ENCODE measurements around the gene C4orf50. TPM values are rescaled to one million over a fixed set of nuclear protein-coding genes. Genes with fewer than 3 reads are reported as not detected.

The C4orf50 gene
- under 1 TPM in 2 of 4 donors, not detected in 2; 0.04 to 0.49 TPM for polyA plus RNA-seq
- long read RNA-seq, donor 1 = 0 reads
- long read RNA-seq, donor 2 = 0 reads
- long read RNA-seq, donor 3 = 0 reads
- long read RNA-seq, donor 4 = 0 reads
- long read RNA-seq, donor 5 = 0 reads
- long read RNA-seq, donor 6 = 0 reads
- long read RNA-seq, donor 7 = 0 reads
- long read RNA-seq, donor 8 = 0 reads
- long read RNA-seq, donor 9 = 0 reads
- long read RNA-seq, donor 10 = 0 reads

DNA sequence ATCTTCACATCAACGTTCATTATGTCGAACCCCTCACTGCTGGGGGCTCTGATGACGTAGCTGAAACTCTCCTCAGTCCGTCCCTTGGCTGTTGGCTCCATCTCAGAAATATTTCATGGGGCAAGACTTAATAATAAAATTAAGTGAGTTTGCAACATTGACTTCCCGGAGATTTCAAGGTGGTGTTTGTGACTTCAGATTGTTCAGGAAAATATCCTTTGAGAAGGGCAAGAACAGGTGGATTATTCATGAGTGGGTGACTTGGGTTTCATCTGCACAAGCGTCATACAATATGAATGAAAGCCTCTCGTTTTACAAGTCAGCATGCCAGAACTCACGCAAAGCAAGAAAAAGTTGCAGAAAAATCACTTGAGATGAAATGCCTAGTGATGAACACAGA lies at the start of gene C4orf50:
TSS of gene C4orf50 (minus strand) at position 101 of the 400 bp plus-strand sequence.
- no peaks in the 10 kb centered on the region for H3K4me1 ChIP-seq (ENCODE audit: control insufficient read depth in 3 of 3, insufficient read depth in 2 of 3, low read depth in 1 of 3, low read length in 2 of 3)
- H3K9me3 ChIP-seq (ENCODE audit: control insufficient read depth in 2 of 2, insufficient read depth in 1 of 2, low read depth in 1 of 2, low read length in 1 of 2) = no peaks in the 10 kb centered on the region
- 75 to 76% (median 75%) methylated on average over 8 of the region's 8 CpGs for WGBS, 3 donors
- no peak within 1 kb of the TSS for H3K4me3 ChIP-seq (ENCODE audit: low read depth in 1 of 3, low read length in 3 of 3)
- DNase-seq (no peak), FAIRE-seq (no peak)
- H3K27ac ChIP-seq (ENCODE audit: low read depth in 1 of 3, low read length in 2 of 3) = no peak within 1 kb of the TSS
- no peaks in the 10 kb centered on the region for H3K27me3 ChIP-seq (ENCODE audit: control insufficient read depth in 3 of 3, insufficient read depth in 3 of 3, low read length in 3 of 3)
- H3K36me3 ChIP-seq (ENCODE audit: control insufficient read depth in 3 of 3, insufficient read depth in 2 of 3, low read depth in 1 of 3, low read length in 3 of 3) = no peaks in the 10 kb centered on the region

GRCh38 chr4:6065934-6066590 lies 47.8 kb upstream of the C4orf50 start:
- Histone ChIP-seq H3K4me3 (ENCODE audit: low read depth in 1 of 3, low read length in 3 of 3) (no peak overlapping the region), H3K9me3 (ENCODE audit: control insufficient read depth in 2 of 2, insufficient read depth in 1 of 2, low read depth in 1 of 2, low read length in 1 of 2) (peaks cover 0 to 8% of the 10 kb centered on the region in 2 donors), H3K27me3 (ENCODE audit: control insufficient read depth in 3 of 3, insufficient read depth in 3 of 3, low read length in 3 of 3) (no peaks in the 10 kb centered on the region), H3K36me3 (ENCODE audit: control insufficient read depth in 3 of 3, insufficient read depth in 2 of 3, low read depth in 1 of 3, low read length in 3 of 3) (no peaks in the 10 kb centered on the region), H3K4me1 (ENCODE audit: control insufficient read depth in 3 of 3, insufficient read depth in 2 of 3, low read depth in 1 of 3, low read length in 2 of 3) (no peaks in the 10 kb centered on the region), H3K27ac (ENCODE audit: low read depth in 1 of 3, low read length in 2 of 3) (no peak overlapping the region)
- WGBS, 3 donors = 70 to 79% (median 76%) methylated on average over 10 of the region's 10 CpGs
- DNase-seq = no peak
- FAIRE-seq = no peak

DNA sequence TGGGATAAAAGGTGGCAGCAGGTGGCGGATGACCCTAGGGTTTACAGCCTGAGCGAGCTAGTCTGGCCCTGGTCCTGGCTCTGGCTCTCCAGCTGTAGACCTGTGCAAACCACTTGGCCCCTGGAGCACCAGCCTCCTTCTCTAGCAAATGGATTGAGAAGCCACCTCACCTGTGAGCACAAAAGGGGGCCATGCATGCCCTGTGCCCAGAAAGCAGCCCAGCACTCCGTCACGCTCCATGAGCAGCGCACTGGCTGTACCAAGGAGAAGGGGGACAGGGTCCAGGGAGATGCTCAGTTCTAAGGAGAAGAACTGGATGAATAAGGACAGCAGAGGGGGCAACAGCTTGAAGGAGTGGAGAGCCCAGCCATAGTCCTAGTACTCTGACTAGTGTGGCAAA lies 46.9 kb upstream of the C4orf50 start:
- Histone ChIP-seq H3K4me3 (ENCODE audit: low read depth in 1 of 3, low read length in 3 of 3) (no peak overlapping the region), H3K36me3 (ENCODE audit: control insufficient read depth in 3 of 3, insufficient read depth in 2 of 3, low read depth in 1 of 3, low read length in 3 of 3) (no peaks in the 10 kb centered on the region), H3K4me1 (ENCODE audit: control insufficient read depth in 3 of 3, insufficient read depth in 2 of 3, low read depth in 1 of 3, low read length in 2 of 3) (no peaks in the 10 kb centered on the region), H3K27me3 (ENCODE audit: control insufficient read depth in 3 of 3, insufficient read depth in 3 of 3, low read length in 3 of 3) (no peaks in the 10 kb centered on the region), H3K27ac (ENCODE audit: low read depth in 1 of 3, low read length in 2 of 3) (no peak overlapping the region), H3K9me3 (ENCODE audit: control insufficient read depth in 2 of 2, insufficient read depth in 1 of 2, low read depth in 1 of 2, low read length in 1 of 2) (peaks cover 0 to 17% of the 10 kb centered on the region in 2 donors)
- 88 to 94% (median 89%) methylated on average over 5 of the region's 5 CpGs for WGBS, 3 donors
- DNase-seq (no peak), FAIRE-seq (no peak)

GRCh38 chr4:6064383-6064782 lies 46.2 kb upstream of the C4orf50 start:
- Histone ChIP-seq H3K36me3 (ENCODE audit: control insufficient read depth in 3 of 3, insufficient read depth in 2 of 3, low read depth in 1 of 3, low read length in 3 of 3) (no peaks in the 10 kb centered on the region), H3K27ac (ENCODE audit: low read depth in 1 of 3, low read length in 2 of 3) (no peak overlapping the region), H3K4me1 (ENCODE audit: control insufficient read depth in 3 of 3, insufficient read depth in 2 of 3, low read depth in 1 of 3, low read length in 2 of 3) (no peaks in the 10 kb centered on the region), H3K4me3 (ENCODE audit: low read depth in 1 of 3, low read length in 3 of 3) (no peak overlapping the region), H3K27me3 (ENCODE audit: control insufficient read depth in 3 of 3, insufficient read depth in 3 of 3, low read length in 3 of 3) (no peaks in the 10 kb centered on the region), H3K9me3 (ENCODE audit: control insufficient read depth in 2 of 2, insufficient read depth in 1 of 2, low read depth in 1 of 2, low read length in 1 of 2) (peaks cover 0 to 24% of the 10 kb centered on the region in 2 donors)
- 80 to 85% (median 84%) methylated on average over 7 of the region's 7 CpGs for WGBS, 3 donors
- FAIRE-seq (no peak), DNase-seq (no peak)

- Histone ChIP-seq H3K4me1 (ENCODE audit: control insufficient read depth in 3 of 3, insufficient read depth in 2 of 3, low read depth in 1 of 3, low read length in 2 of 3) (no peaks in the 10 kb centered on the region), H3K27me3 (ENCODE audit: control insufficient read depth in 3 of 3, insufficient read depth in 3 of 3, low read length in 3 of 3) (no peaks in the 10 kb centered on the region), H3K27ac (ENCODE audit: low read depth in 1 of 3, low read length in 2 of 3) (no peak overlapping the region), H3K9me3 (ENCODE audit: control insufficient read depth in 2 of 2, insufficient read depth in 1 of 2, low read depth in 1 of 2, low read length in 1 of 2) (peaks cover 0 to 31% of the 10 kb centered on the region in 2 donors), H3K4me3 (ENCODE audit: low read depth in 1 of 3, low read length in 3 of 3) (no peak overlapping the region), H3K36me3 (ENCODE audit: control insufficient read depth in 3 of 3, insufficient read depth in 2 of 3, low read depth in 1 of 3, low read length in 3 of 3) (no peaks in the 10 kb centered on the region)
- FAIRE-seq (no peak), DNase-seq (no peak)
- 91 to 94% (median 94%) methylated on average over 10 of the region's 10 CpGs for WGBS, 3 donors
Observed at GRCh38 chr4:6063684-6064083, 45.5 kb upstream of the C4orf50 start.

GRCh38 chr4:6062133-6062532 lies 43.9 kb upstream of the C4orf50 start:
- DNase-seq (no peak), FAIRE-seq (no peak)
- H3K9me3 ChIP-seq (ENCODE audit: control insufficient read depth in 2 of 2, insufficient read depth in 1 of 2, low read depth in 1 of 2, low read length in 1 of 2) = peaks cover 5 to 45% of the 10 kb centered on the region in 2 donors
- H3K27ac ChIP-seq (ENCODE audit: low read depth in 1 of 3, low read length in 2 of 3) = no peak overlapping the region
- 85 to 90% (median 90%) methylated on average over 12 of the region's 12 CpGs for WGBS, 3 donors
- no peaks in the 10 kb centered on the region for H3K36me3 ChIP-seq (ENCODE audit: control insufficient read depth in 3 of 3, insufficient read depth in 2 of 3, low read depth in 1 of 3, low read length in 3 of 3)
- no peaks in the 10 kb centered on the region for H3K27me3 ChIP-seq (ENCODE audit: control insufficient read depth in 3 of 3, insufficient read depth in 3 of 3, low read length in 3 of 3)
- H3K4me1 ChIP-seq (ENCODE audit: control insufficient read depth in 3 of 3, insufficient read depth in 2 of 3, low read depth in 1 of 3, low read length in 2 of 3) = no peaks in the 10 kb centered on the region
- no peak overlapping the region for H3K4me3 ChIP-seq (ENCODE audit: low read depth in 1 of 3, low read length in 3 of 3)

DNA sequence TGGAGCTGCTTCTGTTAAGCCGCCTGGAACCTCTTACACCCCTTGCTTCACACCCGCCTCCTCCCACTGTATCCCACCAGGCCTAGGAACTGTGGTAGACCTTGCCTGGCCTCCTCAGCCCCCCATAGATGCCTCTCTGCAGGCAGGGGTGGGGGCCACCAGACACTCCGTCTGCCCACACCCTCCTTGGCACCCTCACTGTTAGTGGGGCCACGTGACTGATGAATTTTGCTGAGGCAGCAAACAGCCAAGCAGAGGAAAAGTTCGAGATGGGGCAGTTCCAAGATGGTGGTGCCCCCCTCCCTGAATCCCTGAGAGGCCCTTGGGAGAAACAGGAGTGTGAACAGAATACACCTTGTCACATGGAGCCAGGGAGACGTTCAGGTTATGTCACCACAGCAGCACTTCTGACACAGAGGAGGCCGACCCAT lies 41.2 kb upstream of the C4orf50 start:
- no peak overlapping the region for H3K27ac ChIP-seq (ENCODE audit: low read depth in 1 of 3, low read length in 2 of 3)
- no peaks in the 10 kb centered on the region for H3K4me1 ChIP-seq (ENCODE audit: control insufficient read depth in 3 of 3, insufficient read depth in 2 of 3, low read depth in 1 of 3, low read length in 2 of 3)
- H3K27me3 ChIP-seq (ENCODE audit: control insufficient read depth in 3 of 3, insufficient read depth in 3 of 3, low read length in 3 of 3) = no peaks in the 10 kb centered on the region
- FAIRE-seq (no peak), DNase-seq (no peak)
- H3K4me3 ChIP-seq (ENCODE audit: low read depth in 1 of 3, low read length in 3 of 3) = no peak overlapping the region
- peaks cover 5 to 49% of the 10 kb centered on the region in 2 donors for H3K9me3 ChIP-seq (ENCODE audit: control insufficient read depth in 2 of 2, insufficient read depth in 1 of 2, low read depth in 1 of 2, low read length in 1 of 2)
- WGBS, 3 donors = 88 to 92% (median 91%) methylated on average over 7 of the region's 7 CpGs
- no peaks in the 10 kb centered on the region for H3K36me3 ChIP-seq (ENCODE audit: control insufficient read depth in 3 of 3, insufficient read depth in 2 of 3, low read depth in 1 of 3, low read length in 3 of 3)

- Histone ChIP-seq H3K27me3 (ENCODE audit: control insufficient read depth in 3 of 3, insufficient read depth in 3 of 3, low read length in 3 of 3) (no peaks in the 10 kb centered on the region), H3K4me3 (ENCODE audit: low read depth in 1 of 3, low read length in 3 of 3) (no peak overlapping the region), H3K9me3 (ENCODE audit: control insufficient read depth in 2 of 2, insufficient read depth in 1 of 2, low read depth in 1 of 2, low read length in 1 of 2) (peaks cover 5 to 49% of the 10 kb centered on the region in 2 donors), H3K27ac (ENCODE audit: low read depth in 1 of 3, low read length in 2 of 3) (no peak overlapping the region), H3K4me1 (ENCODE audit: control insufficient read depth in 3 of 3, insufficient read depth in 2 of 3, low read depth in 1 of 3, low read length in 2 of 3) (no peaks in the 10 kb centered on the region), H3K36me3 (ENCODE audit: control insufficient read depth in 3 of 3, insufficient read depth in 2 of 3, low read depth in 1 of 3, low read length in 3 of 3) (no peaks in the 10 kb centered on the region)
- FAIRE-seq (no peak), DNase-seq (no peak)
- WGBS, 3 donors = 91 to 93% (median 91%) methylated on average over 12 of the region's 12 CpGs
Observed at GRCh38 chr4:6058531-6059374, 40.5 kb upstream of the C4orf50 start.
